IMR-90 (cell line): Measurements from ENCODE around the gene BTRC. TPM values are rescaled to one million over a fixed set of nuclear protein-coding genes. Genes with fewer than 3 reads are reported as not detected.

Experiments used
- ATAC-seq: fragments of 200-7000 bp; cut with Tn5 transposase; 2 replicates; pipeline ENCODE4 v1.9.1; 2020; ENCODE audit warnings: low read depth, mild to moderate bottlenecking, moderate library complexity
- BruUV-seq: library from RNA; stranded (reverse); fragments of 400-500 nt; replicated peaks from 2 replicates; lab custom pipeline; 2021; lab: Mats Ljungman, UMichigan
- CTCF ChIA-PET: fragments of 300-600 bp; formaldehyde crosslinking; extraction: SDS; loops from one replicate; lab custom pipeline; 2021; ENCODE audit warnings: antibody characterized with exemption; lab: Yijun Ruan, JAX
- POLR2A ChIA-PET: fragments of 300-600 bp; sonication (Branson Sonifier 250); formaldehyde crosslinking; loops from one replicate; lab custom pipeline; 2022; ENCODE audit warnings: antibody characterized with exemption; ENCODE audit not compliant: unreplicated experiment; lab: Charles Lee
- DNase-seq: peaks from one replicate; pipeline ENCODE4 v3.0.0; 2013
- H2AFZ ChIP-seq: replicated peaks from 2 replicates; pipeline ENCODE3; 2013; ENCODE audit warnings: low read length, mild to moderate bottlenecking; ENCODE audit not compliant: poor library complexity
- H2AK5ac ChIP-seq: 2 replicates; pipeline ENCODE4 v1.6.1; 2013; ENCODE audit warnings: low read depth, low read length, inconsistent platforms
- H2AK9ac ChIP-seq: replicated peaks from 2 replicates; pipeline ENCODE3; 2013; ENCODE audit warnings: mild to moderate bottlenecking, low read depth, low read length, moderate library complexity; ENCODE audit not compliant: poor library complexity
- H2BK120ac ChIP-seq: 2 replicates; pipeline ENCODE4 v1.6.1; 2013; ENCODE audit warnings: low read depth, low read length, inconsistent platforms
- H2BK15ac ChIP-seq: 3 replicates; pipeline ENCODE4 v1.6.1; 2013; ENCODE audit warnings: low read depth, low read length, inconsistent platforms
- H2BK20ac ChIP-seq: 2 replicates; pipeline ENCODE4 v1.6.1; 2013; ENCODE audit warnings: low read depth, mild to moderate bottlenecking, inconsistent platforms, low read length, moderate library complexity
- H2BK5ac ChIP-seq: 2 replicates; pipeline ENCODE4 v1.6.1; 2013; ENCODE audit warnings: mild to moderate bottlenecking, low read depth, low read length, inconsistent platforms; ENCODE audit not compliant: poor library complexity, severe bottlenecking
- H3K14ac ChIP-seq: replicated peaks from 2 replicates; pipeline ENCODE4 v1.6.1; 2013; ENCODE audit warnings: low read depth, low read length, inconsistent platforms
- H3K18ac ChIP-seq: 2 replicates; pipeline ENCODE4 v1.6.1; 2013; ENCODE audit warnings: low read depth, low read length, control low read depth
- H3K23ac ChIP-seq: 2 replicates; pipeline ENCODE4 v1.6.1; 2013; ENCODE audit warnings: low read depth, low read length, inconsistent platforms
- H3K27ac ChIP-seq: 2 replicates; pipeline ENCODE4 v1.5.1; 2013; ENCODE audit warnings: mild to moderate bottlenecking, control low read depth, low read length; ENCODE audit not compliant: insufficient read depth
- H3K27me3 ChIP-seq: 2 replicates; pipeline ENCODE4 v1.6.1; 2013; ENCODE audit warnings: low read length; ENCODE audit not compliant: control insufficient read depth, insufficient read depth
- H3K36me3 ChIP-seq: 2 replicates; pipeline ENCODE4 v1.6.1; 2013; ENCODE audit warnings: low read length, mixed read lengths; ENCODE audit not compliant: control insufficient read depth, insufficient read depth
- H3K4ac ChIP-seq: 2 replicates; pipeline ENCODE4 v1.6.1; 2013; ENCODE audit warnings: low read depth, low read length, inconsistent platforms
- H3K4me1 ChIP-seq: 2 replicates; pipeline ENCODE4 v1.6.1; 2013; ENCODE audit warnings: low read length, mixed read lengths; ENCODE audit not compliant: control insufficient read depth, insufficient read depth
- H3K4me2 ChIP-seq: 2 replicates; pipeline ENCODE4 v1.6.1; 2013; ENCODE audit warnings: low read depth, mild to moderate bottlenecking, control low read depth, low read length, moderate library complexity
- H3K4me3 ChIP-seq: 2 replicates; pipeline ENCODE4 v1.5.1; 2013; ENCODE audit warnings: low read depth, mild to moderate bottlenecking, control low read depth, low read length, moderate library complexity; ENCODE audit not compliant: insufficient read depth
- H3K56ac ChIP-seq: 2 replicates; pipeline ENCODE4 v1.6.1; 2013; ENCODE audit warnings: low read length, inconsistent platforms; ENCODE audit not compliant: insufficient read depth; ENCODE audit errors: extremely low read depth
- H3K79me1 ChIP-seq, 2 experiments: 2 replicates each; pipeline ENCODE4 v1.6.1; 2013; ENCODE audit warnings: low read length in 2 of 2, inconsistent platforms in 1 of 2, low read depth in 1 of 2
- H3K9ac ChIP-seq: 2 replicates; pipeline ENCODE4 v1.6.1; 2013; ENCODE audit warnings: low read depth, low read length, control low read depth
- H3K9me1 ChIP-seq: 2 replicates; pipeline ENCODE4 v1.6.1; 2013; ENCODE audit warnings: low read length, inconsistent platforms; ENCODE audit not compliant: insufficient read depth
- H3K9me3 ChIP-seq: 2 replicates; pipeline ENCODE4 v1.6.1; 2013; ENCODE audit warnings: low read length; ENCODE audit not compliant: control insufficient read depth, insufficient read depth
- H4K20me1 ChIP-seq: 2 replicates; pipeline ENCODE4 v1.6.1; 2013; ENCODE audit warnings: low read length, inconsistent platforms; ENCODE audit not compliant: insufficient read depth
- H4K5ac ChIP-seq: 2 replicates; pipeline ENCODE4 v1.6.1; 2013; ENCODE audit warnings: mild to moderate bottlenecking, low read depth, low read length, control low read depth
- H4K8ac ChIP-seq, 2 experiments: 2 replicates each; pipeline ENCODE4 v1.6.1; 2013; ENCODE audit warnings: low read depth in 2 of 2, low read length in 2 of 2, control low read depth in 1 of 2, inconsistent platforms in 1 of 2
- H4K91ac ChIP-seq: 2 replicates; pipeline ENCODE4 v1.6.1; 2013; ENCODE audit warnings: low read depth, low read length, inconsistent platforms; ENCODE audit not compliant: insufficient read depth
- BHLHE40 ChIP-seq: fragments of 150-350 bp; IDR thresholded peaks from 2 replicates; pipeline ENCODE4 v1.6.1; 2016; ENCODE audit warnings: mild to moderate bottlenecking, low read depth, low read length
- NFE2L2 ChIP-seq: fragments of 150-350 bp; IDR thresholded peaks from 2 replicates; pipeline ENCODE4 v1.6.1; 2016; ENCODE audit warnings: low read depth, mild to moderate bottlenecking, low read length
- POLR2A ChIP-seq: IDR thresholded peaks from 2 replicates; pipeline ENCODE4 v1.6.1; 2012; ENCODE audit warnings: mild to moderate bottlenecking, low read depth, low read length
- USF2 ChIP-seq: fragments of 150-350 bp; IDR thresholded peaks from 2 replicates; pipeline ENCODE4 v1.6.1; 2017; ENCODE audit warnings: mild to moderate bottlenecking, antibody characterized with exemption, low read length, low read depth
- whole genome bisulfite sequencing, 2 experiments: methylation state at CpG; one replicate each; pipeline versions ENCODE4 v1.1.5 to v1.1.7; 2013; ENCODE audit warnings: missing lambda C conversion rate in 2 of 2; ENCODE audit not compliant: insufficient read length in 1 of 2; ENCODE audit errors: extremely low coverage in 2 of 2; 5-methylcytosine and 5-hydroxymethylcytosine counted together
- dilution Hi-C: fragments of 300-500 bp; cut with HindIII; formaldehyde crosslinking; loops from one replicate; pipeline ENCODE4 v1.14.3; 2018; ENCODE audit warnings: low sequenced_read_pairs; ENCODE audit not compliant: unreplicated experiment
- in situ Hi-C: fragments of 300-500 bp; cut with MboI; formaldehyde crosslinking; loops from 3 replicates; pipeline ENCODE4 v1.14.3; 2019; ENCODE audit warnings: low sequenced_read_pairs, inconsistent platforms, mixed read lengths
- intact Hi-C: fragments of 100-400 bp; cut with micrococcal nuclease; formaldehyde crosslinking; loops from 2 replicates; pipeline ENCODE4 v1.10.0; 2022
- polyA plus RNA-seq, 3 experiments: library from polyadenylated mRNA; depleted of rRNA; stranded (reverse); fragments of >200 nt; gene quantifications; 2 replicates each; pipeline ENCODE4 v1.2.3, GENCODE V29; 2012; ENCODE audit warnings: low replicate concordance in 1 of 3
- total RNA-seq: library from RNA; depleted of rRNA; stranded (reverse); fragments of >200 nt; gene quantifications from 2 replicates; pipeline ENCODE4 v1.2.3, GENCODE V29; 2012

Gene BTRC
- total and polyA plus RNA-seq, 2 of the 4 experiments (the other 2 are of a cell fraction) = 7.7 to 8.4 TPM

GRCh38 chr10:101304316-101304715, 49.6 kb upstream of the BTRC start:
- Histone ChIP-seq H3K27ac (no peak overlapping the region), H3K23ac (no peak overlapping the region), H4K8ac (no peak overlapping the region), H2AK5ac (no peak overlapping the region), H3K18ac (no peak overlapping the region), H3K4ac (no peak overlapping the region), H3K27me3 (peaks cover 73% of the 10 kb centered on the region), H3K9me3 (no peaks in the 10 kb centered on the region), H3K79me1 (no peaks in the 10 kb centered on the region), H3K4me1 (no peaks in the 10 kb centered on the region), H3K36me3 (no peaks in the 10 kb centered on the region), H4K5ac (no peak overlapping the region), H4K20me1 (no peaks in the 10 kb centered on the region), H4K91ac (no peak overlapping the region), H3K4me2 (no peak overlapping the region), H2BK5ac (no peak overlapping the region), H2AFZ (no peak overlapping the region), H3K14ac (no peak overlapping the region), H3K9me1 (no peaks in the 10 kb centered on the region), H2BK120ac (no peak overlapping the region), H2BK15ac (no peak overlapping the region), H3K9ac (no peak overlapping the region), H2BK20ac (no peak overlapping the region), H3K56ac (no peak overlapping the region), H3K4me3 (no peak overlapping the region), H2AK9ac (no peak overlapping the region)
- no CpG with 5 or more reads among the region's 9 CpGs for WGBS, 2 experiments
- in situ Hi-C loops (no loop called here), intact Hi-C loops (loop anchor here (5.0 kb wide), 1 partner anchor 138 kb away; no protein-coding TSS in a partner anchor), dilution Hi-C loops (no loop called here)
- TF ChIP-seq BHLHE40 (no peak), USF2 (no peak), NFE2L2 (no peak), POLR2A (no peak)
- ChIA-PET POLR2A (no interaction called here), CTCF (no interaction called here)
- DNase-seq (no peak), ATAC-seq (no peak)
- no TSS peak for BruUV-seq
